H1 (cell line): ENCODE results near the gene DENND4A. TPM values are rescaled to one million over a fixed set of nuclear protein-coding genes. Genes with fewer than 3 reads are reported as not detected.

Experiments
- CTCF ChIA-PET: fragments of 300-600 bp; sonication (Branson Sonifier 250); formaldehyde crosslinking; loops from one replicate; lab custom pipeline; 2021; ENCODE audit not compliant: partially characterized antibody; lab: Charles Lee
- POLR2A ChIA-PET: fragments of 300-600 bp; sonication (Branson Sonifier 250); formaldehyde crosslinking; loops from one replicate; lab custom pipeline; 2021; ENCODE audit warnings: inconsistent platforms; ENCODE audit not compliant: partially characterized antibody; lab: Charles Lee
- DNase-seq, 2 experiments: peaks; one replicate each; pipeline versions ENCODE4 v3.0.0 to v3.0.0-alpha.2; 2010 to 2022; ENCODE audit warnings: low spot score in 2 of 2, low read depth in 1 of 2, mixed read lengths in 1 of 2
- FAIRE-seq: peaks from 2 replicates; lab custom pipeline; 2011; peaks lifted over from hg19 to GRCh38; lab: Jason Lieb, UNC
- H2AFZ ChIP-seq: 2 replicates; pipeline ENCODE4 v1.8.1; 2012; ENCODE audit warnings: low read length, inconsistent platforms
- H2AK5ac ChIP-seq: 2 replicates; pipeline ENCODE4 v1.6.1; 2013; ENCODE audit warnings: low read depth, low read length
- H2BK120ac ChIP-seq: replicated peaks from 2 replicates; pipeline ENCODE3; 2013; ENCODE audit warnings: low read depth, low read length, inconsistent platforms
- H2BK12ac ChIP-seq: 2 replicates; pipeline ENCODE4 v1.6.1; 2013; ENCODE audit warnings: low read depth, low read length
- H2BK15ac ChIP-seq: 2 replicates; pipeline ENCODE4 v1.6.1; 2013; ENCODE audit warnings: low read length
- H2BK20ac ChIP-seq: 2 replicates; pipeline ENCODE4 v1.6.1; 2013; ENCODE audit warnings: low read length
- H2BK5ac ChIP-seq: 2 replicates; pipeline ENCODE4 v1.6.1; 2013; ENCODE audit warnings: low read depth, low read length
- H3K14ac ChIP-seq: 2 replicates; pipeline ENCODE4 v1.6.1; 2013; ENCODE audit warnings: inconsistent platforms; ENCODE audit not compliant: insufficient read length
- H3K18ac ChIP-seq: 2 replicates; pipeline ENCODE4 v1.6.1; 2013; ENCODE audit warnings: low read length; ENCODE audit errors: extremely low read depth
- H3K23ac ChIP-seq: 2 replicates; pipeline ENCODE4 v1.6.1; 2013; ENCODE audit warnings: inconsistent platforms; ENCODE audit not compliant: insufficient read length
- H3K23me2 ChIP-seq: 2 replicates; pipeline ENCODE4 v1.6.1; 2013; ENCODE audit warnings: low read depth, low read length
- H3K27ac ChIP-seq: 2 replicates; pipeline ENCODE4 v1.6.1; 2011; ENCODE audit warnings: low read depth, low read length, inconsistent platforms
- H3K27me3 ChIP-seq, 4 experiments: replicated peaks in 1 of 4; 1 replicate in 1 of 4; 2 replicates in 3 of 4; pipeline versions ENCODE4 v1.6.1 to v1.8.1; 2011 to 2013; ENCODE audit warnings: low read length in 3 of 4, mild to moderate bottlenecking in 3 of 4, inconsistent platforms in 2 of 4, mixed read lengths in 2 of 4, moderate library complexity in 1 of 4; ENCODE audit not compliant: control insufficient read depth in 3 of 4, insufficient read depth in 3 of 4; ENCODE audit errors: extremely low read depth in 1 of 4
- H3K36me3 ChIP-seq, 4 experiments: 2 replicates each; pipeline versions ENCODE4 v1.6.1 to v1.8.1; 2011 to 2013; ENCODE audit warnings: mild to moderate bottlenecking in 4 of 4, low read length in 3 of 4, moderate library complexity in 2 of 4, control low read depth in 1 of 4, inconsistent platforms in 1 of 4; ENCODE audit not compliant: insufficient read depth in 4 of 4, control insufficient read depth in 2 of 4
- H3K4ac ChIP-seq: replicated peaks from 2 replicates; pipeline ENCODE3; 2013; ENCODE audit warnings: low read length, low read depth, mixed read lengths, inconsistent platforms; ENCODE audit not compliant: insufficient read length
- H3K4me1 ChIP-seq, 4 experiments: replicated peaks in 1 of 4; 1 replicate in 1 of 4; 2 replicates in 3 of 4; pipeline versions ENCODE4 v1.6.1 to v1.8.1; 2011 to 2013; ENCODE audit warnings: low read length in 3 of 4, inconsistent platforms in 2 of 4, mixed read lengths in 1 of 4; ENCODE audit not compliant: insufficient read depth in 4 of 4, control insufficient read depth in 3 of 4
- H3K4me2 ChIP-seq, 2 experiments: 2 replicates each; pipeline versions ENCODE4 v1.6.1 to v1.8.1; 2011 to 2013; ENCODE audit warnings: low read depth in 2 of 2, low read length in 2 of 2, control low read depth in 1 of 2, inconsistent platforms in 1 of 2, mild to moderate bottlenecking in 1 of 2; ENCODE audit not compliant: insufficient read depth in 1 of 2
- H3K4me3 ChIP-seq, 4 experiments: fragments of 200-600, 300-600 bp in 1 of 4; sonication (generic), shearing (Covaris generic), sonication (Bioruptor Twin) in 1 of 4; 2 replicates each; pipeline versions ENCODE4 v1.5.1 to v1.8.1; 2011 to 2016; ENCODE audit warnings: low read length in 4 of 4, low read depth in 3 of 4, control low read depth in 2 of 4, inconsistent platforms in 2 of 4, mild to moderate bottlenecking in 2 of 4, mixed read lengths in 1 of 4, moderate library complexity in 1 of 4; ENCODE audit not compliant: insufficient read depth in 2 of 4; ENCODE audit errors: extremely low read depth in 1 of 4
- H3K56ac ChIP-seq: replicated peaks from 2 replicates; pipeline ENCODE3; 2013; ENCODE audit warnings: low read depth, mild to moderate bottlenecking, mixed read lengths, low read length, inconsistent platforms; ENCODE audit not compliant: insufficient read length
- H3K79me1 ChIP-seq: 2 replicates; pipeline ENCODE4 v1.6.1; 2013; ENCODE audit warnings: low read depth, low read length, control low read depth
- H3K79me2 ChIP-seq, 2 experiments: 2 replicates each; pipeline versions ENCODE4 v1.6.1 to v1.8.1; 2012 to 2013; ENCODE audit warnings: low read length in 2 of 2, mild to moderate bottlenecking in 2 of 2, inconsistent platforms in 1 of 2; ENCODE audit not compliant: insufficient read depth in 2 of 2, control insufficient read depth in 1 of 2
- H3K9ac ChIP-seq, 4 experiments: replicated peaks in 1 of 4; 1 replicate in 1 of 4; 2 replicates in 3 of 4; pipeline versions ENCODE4 v1.6.1 to v1.8.1; 2011 to 2013; ENCODE audit warnings: low read depth in 3 of 4, low read length in 3 of 4, control low read depth in 2 of 4, mild to moderate bottlenecking in 2 of 4, moderate library complexity in 2 of 4, inconsistent platforms in 1 of 4; ENCODE audit errors: extremely low read depth in 1 of 4
- H3K9me3 ChIP-seq, 2 experiments: 2 replicates each; pipeline versions ENCODE4 v1.6.1 to v1.8.1; 2012 to 2013; ENCODE audit warnings: mild to moderate bottlenecking in 2 of 2, moderate library complexity in 2 of 2, control low read depth in 1 of 2, inconsistent platforms in 1 of 2, low read depth in 1 of 2, low read length in 1 of 2, mixed read lengths in 1 of 2; ENCODE audit not compliant: insufficient read depth in 2 of 2
- H4K20me1 ChIP-seq, 2 experiments: replicated peaks in 1 of 2; 2 replicates each; pipeline versions ENCODE3 to v1.8.1; 2011 to 2013; ENCODE audit warnings: inconsistent platforms in 2 of 2, low read length in 2 of 2, mild to moderate bottlenecking in 1 of 2; ENCODE audit not compliant: insufficient read depth in 2 of 2, control insufficient read depth in 1 of 2
- H4K5ac ChIP-seq: 2 replicates; pipeline ENCODE4 v1.6.1; 2013; ENCODE audit warnings: low read length, low read depth, mixed read lengths, inconsistent platforms; ENCODE audit not compliant: insufficient read length
- H4K8ac ChIP-seq: 2 replicates; pipeline ENCODE4 v1.8.0; 2013; ENCODE audit warnings: mild to moderate bottlenecking, moderate library complexity, low read length, inconsistent platforms; ENCODE audit not compliant: insufficient read depth; ENCODE audit errors: extremely low read depth
- H4K91ac ChIP-seq: replicated peaks from 2 replicates; pipeline ENCODE3; 2013; ENCODE audit warnings: low read length, mixed read lengths, inconsistent platforms; ENCODE audit not compliant: insufficient read length
- JUN ChIP-seq: IDR thresholded peaks from 2 replicates; pipeline ENCODE4 v1.6.1; 2011; ENCODE audit warnings: low read depth, mild to moderate bottlenecking, improper control_type of control experiment, low read length
- WGBS, 2 experiments: shearing (Covaris generic) in 1 of 2; methylation state at CpG; one replicate each; pipeline versions ENCODE4 v1.1.6 to v1.1.7; 2013 to 2015; ENCODE audit warnings: low lambda C conversion rate in 2 of 2, mixed read lengths in 2 of 2, inconsistent platforms in 1 of 2, low coverage in 1 of 2, missing lambda C conversion rate in 1 of 2; ENCODE audit not compliant: insufficient replicate concordance in 2 of 2, insufficient coverage in 1 of 2, insufficient read length in 1 of 2; ENCODE audit errors: extremely low coverage in 1 of 2, missing lambda C conversion rate in 1 of 2; 5-methylcytosine and 5-hydroxymethylcytosine counted together
- polyA plus RNA-seq, 7 experiments: library from polyadenylated mRNA; depleted of rRNA in 3 of 7; stranded (reverse) in 5 of 7; unstranded in 2 of 7; fragments of >200 nt in 5 of 7; fragments of 200-250 nt in 2 of 7; gene quantifications; 1 replicate in 5 of 7; 2 replicates in 1 of 7; 4 replicates in 1 of 7; pipeline versions ENCODE4 v1.2.1 to v1.2.3, GENCODE V29; 2011 to 2013; ENCODE audit warnings: missing spikeins in 2 of 7, mixed read lengths in 2 of 7
- total RNA-seq: library from RNA; stranded (reverse); fragmentation: NEBNext Ultra II Directional; extraction: Animal tissue kit (Norgen Biotek cat#: 25700); gene quantifications from 2 replicates; pipeline ENCODE4 v1.2.1, GENCODE V29; 2021

The DENND4A gene
- total and polyA plus RNA-seq, 2 of the 8 experiments (the other 6 are each of a cell fraction or from before 2014, with no cell fraction given) = 1.3 to 4.7 TPM

DNA sequence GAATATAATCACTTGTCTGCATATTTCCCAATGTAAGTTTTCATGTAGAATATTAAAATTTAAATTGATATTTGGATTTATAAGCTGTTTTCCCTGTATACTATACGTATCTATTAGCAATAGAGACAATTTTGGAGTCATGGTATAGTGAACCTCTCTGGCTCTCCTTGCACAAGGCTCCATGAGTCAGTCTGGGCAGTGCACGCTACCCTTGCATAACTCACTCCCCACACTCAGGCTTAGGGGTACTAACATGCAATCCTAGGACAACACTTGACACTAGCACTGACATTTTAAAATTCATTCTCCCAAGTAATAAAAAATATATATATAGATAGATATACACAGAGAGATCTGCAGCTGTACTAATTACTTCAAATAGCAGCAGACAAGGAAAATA lies 131.2 kb downstream of the DENND4A start:
- no peak overlapping the region for H3K4me3 ChIP-seq
- H2BK5ac ChIP-seq = no peak overlapping the region
- H3K36me3 ChIP-seq = no peaks in the 10 kb centered on the region; a peak in 1 of 8 replicates
- H3K79me2 ChIP-seq = no peaks in the 10 kb centered on the region
- H3K9ac ChIP-seq = no peak overlapping the region
- no peak overlapping the region for H3K23ac ChIP-seq
- no peak overlapping the region for H2AFZ ChIP-seq
- no peak overlapping the region for H2BK120ac ChIP-seq
- no peak overlapping the region for H3K27ac ChIP-seq
- no peak overlapping the region for H2BK15ac ChIP-seq
- no peak overlapping the region for H4K5ac ChIP-seq
- H3K4ac ChIP-seq = no peak overlapping the region
- no peak overlapping the region for H2AK5ac ChIP-seq
- H3K27me3 ChIP-seq = no peaks in the 10 kb centered on the region; a peak in 1 of 7 replicates
- H4K91ac ChIP-seq = no peak overlapping the region
- CTCF ChIA-PET = interaction anchor here (0.6 to 0.7 kb wide), 2 partner anchors 92 to 199 kb away, joined by 3 read pairs; no protein-coding TSS in a partner anchor
- H3K4me2 ChIP-seq = no peak overlapping the region
- POLR2A ChIA-PET = interaction anchor here (1.1 kb wide), 1 partner anchor 208 kb away, joined by 3 read pairs; the partner anchor contains the start of gene RAB11A
- H2BK20ac ChIP-seq = no peak overlapping the region
- no peaks in the 10 kb centered on the region for H3K23me2 ChIP-seq
- H3K14ac ChIP-seq = no peak overlapping the region
- H4K20me1 ChIP-seq = no peaks in the 10 kb centered on the region
- FAIRE-seq (no peak), DNase-seq (no peak)
- no peak overlapping the region for H3K18ac ChIP-seq
- WGBS, 2 experiments = 87% methylated on average over 2 of the region's 2 CpGs; no CpG with 5 or more reads in 1 of the 2 experiments
- H3K9me3 ChIP-seq = no peaks in the 10 kb centered on the region
- no peak overlapping the region for H4K8ac ChIP-seq
- no peak overlapping the region for H2BK12ac ChIP-seq
- no peaks in the 10 kb centered on the region for H3K4me1 ChIP-seq
- no peaks in the 10 kb centered on the region for H3K79me1 ChIP-seq
- no peak overlapping the region for H3K56ac ChIP-seq
- TF ChIP-seq JUN = no peak
